DND-41 (cell line): ENCODE data around the gene IL26.

Experiments
- ATAC-seq: fragments of 200-7000 bp; cut with Tn5 transposase; 3 replicates; pipeline ENCODE4 v1.9.1; 2021; ENCODE audit warnings: low read depth; ENCODE audit not compliant: insufficient read depth
- DNase-seq: peaks from one replicate; pipeline ENCODE4 v3.0.0-alpha.2; 2020
- H2AFZ ChIP-seq: 2 replicates; pipeline ENCODE4 v1.6.0; 2012; ENCODE audit warnings: low read depth, low read length
- H3K27ac ChIP-seq: 2 replicates; pipeline ENCODE4 v1.5.1; 2012; ENCODE audit warnings: low read length, inconsistent platforms
- H3K27me3 ChIP-seq: fragments of 200-600 bp; sonication (generic); 2 replicates; pipeline ENCODE4 v1.6.0; 2012; ENCODE audit warnings: low read length, mild to moderate bottlenecking, inconsistent platforms; ENCODE audit not compliant: insufficient read depth, poor library complexity
- H3K36me3 ChIP-seq: 2 replicates; pipeline ENCODE4 v1.5.1; 2012; ENCODE audit warnings: low read length, inconsistent platforms; ENCODE audit not compliant: insufficient read depth
- H3K4me1 ChIP-seq: 2 replicates; pipeline ENCODE4 v1.5.1; 2012; ENCODE audit warnings: mild to moderate bottlenecking, low read length; ENCODE audit not compliant: insufficient read depth
- H3K4me2 ChIP-seq: 2 replicates; pipeline ENCODE4 v1.6.0; 2012; ENCODE audit warnings: mild to moderate bottlenecking, moderate library complexity, low read length, inconsistent platforms; ENCODE audit not compliant: insufficient read depth
- H3K4me3 ChIP-seq, 2 experiments: fragments of 200-600 bp in 1 of 2; shearing (Covaris generic) in 1 of 2; 2 replicates each; pipeline ENCODE4 v1.5.1; 2012 to 2016; ENCODE audit warnings: inconsistent platforms in 2 of 2, low read length in 2 of 2, mild to moderate bottlenecking in 2 of 2, low read depth in 1 of 2, moderate library complexity in 1 of 2
- H3K79me2 ChIP-seq: 2 replicates; pipeline ENCODE4 v1.6.0; 2012; ENCODE audit warnings: low read length, inconsistent platforms; ENCODE audit not compliant: insufficient read depth
- H3K9ac ChIP-seq: 2 replicates; pipeline ENCODE4 v1.6.0; 2012; ENCODE audit warnings: low read depth, mild to moderate bottlenecking, inconsistent platforms, low read length, moderate library complexity
- H3K9me3 ChIP-seq: 2 replicates; pipeline ENCODE4 v1.5.1; 2012; ENCODE audit warnings: low read length, moderate library complexity, mild to moderate bottlenecking, inconsistent platforms; ENCODE audit not compliant: insufficient read depth, severe bottlenecking
- H4K20me1 ChIP-seq: 2 replicates; pipeline ENCODE4 v1.6.0; 2012; ENCODE audit warnings: low read length; ENCODE audit not compliant: insufficient read depth
- EZH2 ChIP-seq: IDR thresholded peaks from 3 replicates; pipeline ENCODE4 v1.6.1; 2012; ENCODE audit warnings: borderline replicate concordance, low read depth, mild to moderate bottlenecking, moderate library complexity, low read length, inconsistent platforms; ENCODE audit not compliant: severe bottlenecking
- TF ChIP-seq, protein P1 (sequence below): IDR thresholded peaks from 2 replicates; pipeline ENCODE4 v1.5.1; 2012; ENCODE audit warnings: borderline replicate concordance, low read length, moderate library complexity, mild to moderate bottlenecking; ENCODE audit not compliant: poor library complexity, severe bottlenecking; ENCODE audit errors: extremely low read depth

Gene IL26

DNA sequence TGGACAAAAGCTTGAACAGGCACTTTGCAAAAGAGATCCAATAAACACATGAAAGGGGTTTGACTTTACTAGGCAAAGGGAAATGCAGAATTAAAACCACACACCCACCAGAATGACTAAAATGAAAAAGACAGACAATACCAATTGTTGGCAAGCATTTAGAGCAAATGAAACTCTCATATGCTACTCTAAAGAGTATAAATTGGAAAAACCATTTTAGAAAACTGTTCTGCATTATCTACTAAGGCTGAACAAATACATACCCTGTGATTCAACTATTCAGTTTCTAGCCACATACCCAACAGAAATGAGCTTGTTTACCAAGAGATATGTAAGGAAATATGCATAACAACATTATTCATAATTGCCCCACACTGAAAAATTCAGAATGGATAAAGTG, 36.3 kb upstream of the IL26 start:
- Histone ChIP-seq H3K27ac (no peak overlapping the region), H3K36me3 (no peaks in the 10 kb centered on the region), H3K4me2 (no peak overlapping the region), H2AFZ (no peak overlapping the region), H3K4me3 (no peak overlapping the region), H4K20me1 (no peaks in the 10 kb centered on the region), H3K9me3 (no peaks in the 10 kb centered on the region), H3K9ac (no peak overlapping the region), H3K79me2 (no peaks in the 10 kb centered on the region), H3K27me3 (no peaks in the 10 kb centered on the region), H3K4me1 (no peaks in the 10 kb centered on the region)
- ATAC-seq = no peak
- DNase-seq = no peak
- TF ChIP-seq, protein P1, sequence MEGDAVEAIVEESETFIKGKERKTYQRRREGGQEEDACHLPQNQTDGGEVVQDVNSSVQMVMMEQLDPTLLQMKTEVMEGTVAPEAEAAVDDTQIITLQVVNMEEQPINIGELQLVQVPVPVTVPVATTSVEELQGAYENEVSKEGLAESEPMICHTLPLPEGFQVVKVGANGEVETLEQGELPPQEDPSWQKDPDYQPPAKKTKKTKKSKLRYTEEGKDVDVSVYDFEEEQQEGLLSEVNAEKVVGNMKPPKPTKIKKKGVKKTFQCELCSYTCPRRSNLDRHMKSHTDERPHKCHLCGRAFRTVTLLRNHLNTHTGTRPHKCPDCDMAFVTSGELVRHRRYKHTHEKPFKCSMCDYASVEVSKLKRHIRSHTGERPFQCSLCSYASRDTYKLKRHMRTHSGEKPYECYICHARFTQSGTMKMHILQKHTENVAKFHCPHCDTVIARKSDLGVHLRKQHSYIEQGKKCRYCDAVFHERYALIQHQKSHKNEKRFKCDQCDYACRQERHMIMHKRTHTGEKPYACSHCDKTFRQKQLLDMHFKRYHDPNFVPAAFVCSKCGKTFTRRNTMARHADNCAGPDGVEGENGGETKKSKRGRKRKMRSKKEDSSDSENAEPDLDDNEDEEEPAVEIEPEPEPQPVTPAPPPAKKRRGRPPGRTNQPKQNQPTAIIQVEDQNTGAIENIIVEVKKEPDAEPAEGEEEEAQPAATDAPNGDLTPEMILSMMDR = no peak
- TF ChIP-seq EZH2 = no peak

DNA sequence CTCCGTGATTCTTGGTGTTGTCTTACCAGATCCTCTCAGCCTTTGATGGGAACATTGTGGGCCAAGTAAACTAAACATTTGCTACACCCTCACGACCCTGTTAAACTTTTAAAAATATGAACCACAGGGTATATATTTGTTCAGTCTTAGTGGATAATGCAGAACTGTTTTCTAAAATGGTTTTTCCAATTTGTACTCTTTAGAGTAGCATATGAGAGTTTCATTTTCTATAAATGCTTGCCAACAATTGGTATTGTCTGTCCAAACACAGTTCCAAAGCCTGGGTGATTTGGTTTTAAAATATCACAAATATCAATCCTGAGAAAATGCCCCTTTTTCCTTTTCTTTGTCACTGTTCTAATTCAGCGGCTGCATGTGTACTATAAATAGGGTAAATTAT, 34.5 kb upstream of the IL26 start:
- ATAC-seq (no peak), DNase-seq (no peak)
- no peaks in the 10 kb centered on the region for H3K79me2 ChIP-seq
- H3K27me3 ChIP-seq = no peaks in the 10 kb centered on the region
- H3K4me2 ChIP-seq = no peak overlapping the region
- H2AFZ ChIP-seq = no peak overlapping the region
- H3K9ac ChIP-seq = no peak overlapping the region
- H4K20me1 ChIP-seq = no peaks in the 10 kb centered on the region
- H3K36me3 ChIP-seq = no peaks in the 10 kb centered on the region
- TF ChIP-seq, protein P1 = no peak
- no peak for TF ChIP-seq EZH2
- H3K9me3 ChIP-seq = no peaks in the 10 kb centered on the region
- no peak overlapping the region for H3K27ac ChIP-seq
- H3K4me3 ChIP-seq = no peak overlapping the region
- H3K4me1 ChIP-seq = no peaks in the 10 kb centered on the region

DNA sequence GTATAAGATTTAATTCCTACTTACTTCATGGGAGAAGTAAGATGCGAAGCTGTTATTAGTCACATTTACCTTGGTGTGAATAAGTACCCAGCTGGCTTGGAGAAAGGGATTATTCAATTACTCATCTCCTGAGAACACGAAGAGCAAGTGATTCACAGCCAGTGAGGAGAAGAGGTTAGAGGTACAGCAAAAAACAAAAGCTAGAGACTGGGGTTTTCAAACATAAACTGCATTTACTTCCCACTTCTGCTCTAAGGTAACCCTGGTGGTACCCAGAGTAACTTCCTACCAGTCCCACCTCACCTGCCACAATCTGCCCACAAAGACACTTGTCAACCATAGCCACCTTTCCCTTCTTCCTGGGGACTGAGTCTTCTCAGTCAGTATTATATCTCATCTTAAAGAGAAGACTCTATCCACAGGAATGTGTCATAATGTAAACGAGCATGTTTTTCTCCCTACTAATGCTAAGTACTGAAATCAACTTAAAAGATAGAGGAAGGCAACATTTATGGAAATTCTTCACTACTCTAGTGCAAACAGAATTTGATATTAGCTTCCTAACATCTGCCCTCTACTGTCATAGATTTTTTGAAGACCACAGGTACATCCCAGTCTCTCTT, 33.8 kb upstream of the IL26 start:
- Histone ChIP-seq H3K27ac (no peak overlapping the region), H3K36me3 (no peaks in the 10 kb centered on the region), H2AFZ (no peak overlapping the region), H3K9ac (no peak overlapping the region), H4K20me1 (no peaks in the 10 kb centered on the region), H3K4me2 (no peak overlapping the region), H3K79me2 (no peaks in the 10 kb centered on the region), H3K4me1 (no peaks in the 10 kb centered on the region), H3K27me3 (no peaks in the 10 kb centered on the region), H3K9me3 (no peaks in the 10 kb centered on the region), H3K4me3 (no peak overlapping the region)
- TF ChIP-seq, protein P1 = no peak
- no peak for TF ChIP-seq EZH2
- no peak for DNase-seq
- ATAC-seq = no peak

DNA sequence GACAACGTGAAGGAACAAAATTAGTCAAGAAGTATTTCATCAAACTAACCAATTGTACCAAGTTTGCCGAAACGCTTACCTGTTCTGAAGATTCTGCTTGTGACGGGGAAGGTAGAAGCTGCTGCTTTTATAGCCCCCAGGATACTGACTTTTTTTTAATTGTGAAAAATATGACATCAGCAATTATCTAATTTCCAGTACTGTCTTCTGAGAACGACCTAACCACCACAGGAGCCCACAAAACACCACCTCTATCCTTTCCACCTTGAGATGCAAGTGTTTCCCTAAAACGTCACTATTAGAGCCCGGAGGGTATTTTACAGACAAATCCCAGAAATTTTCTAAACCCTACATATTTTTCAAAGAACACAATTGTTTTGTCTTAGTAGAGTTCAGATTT, 27.9 kb upstream of the IL26 start, which contains the start of gene IL22:
Gene IL22, minus strand, starts transcription at position 101 of the 400 bp plus-strand sequence. CDS start 156 bp downstream, outside the sequence.
- H3K4me3 ChIP-seq = no peak within 1 kb of the TSS
- H2AFZ ChIP-seq = no peak within 1 kb of the TSS
- H4K20me1 ChIP-seq = no peaks in the 10 kb centered on the region
- no peak within 1 kb of the TSS for H3K4me2 ChIP-seq
- H3K27ac ChIP-seq = no peak within 1 kb of the TSS
- no peaks in the 10 kb centered on the region for H3K27me3 ChIP-seq
- no peaks in the 10 kb centered on the region for H3K9me3 ChIP-seq
- no peak within 1 kb of the TSS for H3K9ac ChIP-seq
- ATAC-seq (no peak), DNase-seq (no peak)
- H3K79me2 ChIP-seq = no peaks in the 10 kb centered on the region
- no peaks in the 10 kb centered on the region for H3K4me1 ChIP-seq
- TF ChIP-seq, protein P1 = no peak
- no peak for TF ChIP-seq EZH2
- no peaks in the 10 kb centered on the region for H3K36me3 ChIP-seq
